Measurements from ENCODE around the gene CDH4. TPM values are rescaled to one million over a fixed set of nuclear protein-coding genes. Genes with fewer than 3 reads are reported as not detected.

Gene CDH4
- total and polyA plus RNA-seq, 9 of the 15 experiments (the other 6 are each of a cell fraction or from before 2014, with no cell fraction given), result 0.04 TPM; not detected in 8

DNA sequence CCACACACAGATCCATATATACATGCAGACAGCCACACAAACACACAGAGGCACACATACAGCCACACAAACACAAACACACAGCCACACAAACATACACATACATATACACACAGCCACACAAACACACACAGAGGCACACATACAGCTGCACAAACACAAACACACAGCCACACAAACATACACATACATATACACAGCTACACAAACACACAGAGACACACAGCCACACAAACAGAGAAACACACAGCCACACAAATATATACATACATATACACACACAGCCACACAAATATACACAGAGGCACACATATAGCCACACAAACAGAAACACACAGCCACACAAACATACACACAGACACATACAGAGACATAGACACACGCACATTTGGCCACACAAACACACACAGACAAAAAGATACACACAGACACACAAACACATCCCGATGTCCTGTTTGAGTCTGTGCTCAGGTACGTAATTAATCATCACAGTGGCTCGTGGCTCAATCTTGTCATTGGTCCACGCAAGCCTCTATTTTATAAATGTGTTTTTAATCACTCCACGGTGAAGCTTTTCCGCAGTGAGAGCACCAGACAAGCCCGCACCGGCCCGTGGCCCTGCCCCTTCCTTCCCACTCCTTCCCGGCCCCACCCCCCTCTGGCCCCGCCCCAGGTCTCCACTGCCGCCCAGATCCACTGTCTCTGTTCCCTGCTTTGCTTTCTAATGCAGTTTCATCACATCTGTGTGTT lies 135.3 kb downstream of the CDH4 start (continued):
- TF ChIP-seq ZNF518B (CRISPR knock-in tag; IDR thresholded peaks at IDR 0.05), result no peak
- no peak for TF ChIP-seq ATF1 (CRISPR knock-in tag; IDR thresholded peaks at IDR 0.05)
- no peak for TF ChIP-seq ATF1 (tag; IDR thresholded peaks at IDR 0.05)
- TF ChIP-seq, protein P1, sequence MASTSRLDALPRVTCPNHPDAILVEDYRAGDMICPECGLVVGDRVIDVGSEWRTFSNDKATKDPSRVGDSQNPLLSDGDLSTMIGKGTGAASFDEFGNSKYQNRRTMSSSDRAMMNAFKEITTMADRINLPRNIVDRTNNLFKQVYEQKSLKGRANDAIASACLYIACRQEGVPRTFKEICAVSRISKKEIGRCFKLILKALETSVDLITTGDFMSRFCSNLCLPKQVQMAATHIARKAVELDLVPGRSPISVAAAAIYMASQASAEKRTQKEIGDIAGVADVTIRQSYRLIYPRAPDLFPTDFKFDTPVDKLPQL (IDR thresholded peaks at IDR 0.05; ENCODE audit: extremely low read depth, insufficient read length), result no peak

DNA sequence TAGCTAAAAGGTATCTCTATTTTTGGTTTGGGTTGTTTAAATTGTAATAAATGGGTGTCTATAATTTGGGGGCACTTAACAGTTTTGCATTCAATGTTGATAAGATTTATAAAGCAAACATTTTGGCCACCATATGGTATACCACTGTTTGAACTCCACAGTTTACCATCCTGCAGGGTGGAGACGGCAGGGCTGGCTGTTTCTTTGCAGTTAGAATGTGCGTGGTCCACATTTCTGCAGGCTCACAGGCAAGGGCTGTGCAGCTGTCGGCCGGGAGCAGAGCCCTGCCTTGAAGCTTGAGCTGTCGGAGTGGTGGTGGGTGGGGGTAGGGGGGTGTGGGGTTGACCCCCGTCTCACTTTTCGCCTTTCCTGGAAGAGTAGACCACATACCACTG lies 135.9 kb downstream of the CDH4 start:
- no peak for FAIRE-seq
- no peak for TF ChIP-seq E4F1 (CRISPR knock-in tag; IDR thresholded peaks at IDR 0.05; ENCODE audit: borderline replicate concordance)
- TF ChIP-seq RNF2 (IDR thresholded peaks at IDR 0.05), result no peak
- no peak for TF ChIP-seq ATF4 (CRISPR knock-in tag; IDR thresholded peaks at IDR 0.05)
- TF ChIP-seq ETV6 (IDR thresholded peaks at IDR 0.05; ENCODE audit: borderline replicate concordance in 1 of 2, low read depth in 2 of 2, low read length in 1 of 2), result no peak
- no peak for TF ChIP-seq ETV6 (CRISPR knock-in tag; IDR thresholded peaks at IDR 0.05; ENCODE audit: borderline replicate concordance)
- TF ChIP-seq MLX (CRISPR knock-in tag; conservative IDR thresholded peaks at IDR 0.05), result no peak
- TF ChIP-seq RBM25 (IDR thresholded peaks at IDR 0.05; ENCODE audit: low read depth, low read length, severe bottlenecking), result no peak
- TF ChIP-seq ZNF408 (CRISPR knock-in tag; IDR thresholded peaks at IDR 0.05; ENCODE audit: low read depth), result no peak

More for the DNA sequence above, 135.9 kb downstream of the CDH4 start:
- H3K36me3 ChIP-seq (ENCODE audit: control insufficient read depth, insufficient read depth, low read length), result no peaks in the 10 kb centered on the region
- H3K79me2 ChIP-seq (ENCODE audit: control insufficient read depth, insufficient read depth, low read length), result no peaks in the 10 kb centered on the region
- peaks cover 0 to 21% of the 10 kb centered on the region in 2 experiments; a peak in 1 of 5 replicates for H3K27me3 ChIP-seq (ENCODE audit: control insufficient read depth in 2 of 2, insufficient read depth in 2 of 2, low read length in 2 of 2)
- no peak overlapping the region for H3K9ac ChIP-seq (ENCODE audit: insufficient read depth in 1 of 2, low read depth in 2 of 2, low read length in 2 of 2)
- ATAC-seq, result no peak
- no peaks in the 10 kb centered on the region for H3K9me1 ChIP-seq (ENCODE audit: control insufficient read depth, insufficient read depth, low read length)
- BruUV-seq (replicated peaks), result no TSS peak
- H3K4me2 ChIP-seq (ENCODE audit: insufficient read depth, low read length), result no peak overlapping the region
- H3K27ac ChIP-seq (ENCODE audit: extremely low read depth, low read depth, low read length), result no peak overlapping the region
- POLR2A ChIA-PET, result no interaction called here
- no peaks in the 10 kb centered on the region for H3K4me1 ChIP-seq (replicated peaks in 1 of 2; ENCODE audit: control insufficient read depth in 2 of 2, insufficient read depth in 2 of 2, low read length in 2 of 2)
- in situ Hi-C loops (cut with MboI) (no loop called here), intact Hi-C loops (cut with micrococcal nuclease) (no loop called here)
- 12% methylated on average over 7 of the region's 7 CpGs for WGBS (ENCODE audit: insufficient coverage, low coverage, missing lambda C conversion rate)
- no peaks in the 10 kb centered on the region for H3K9me3 ChIP-seq (replicated peaks; ENCODE audit: control insufficient read depth, insufficient read depth, low read depth, low read length)
- no peaks in the 10 kb centered on the region for H4K20me1 ChIP-seq (replicated peaks; ENCODE audit: control insufficient read depth, insufficient read depth, low read length)
- no peak overlapping the region for H2AFZ ChIP-seq (ENCODE audit: low read depth, low read length)
- no peak overlapping the region for H3K4me3 ChIP-seq
- CTCF ChIA-PET (ENCODE audit: low intra/inter-chr PET ratio), result no interaction called here
- DNase-seq (ENCODE audit: extremely low read depth in 1 of 4, low spot score in 3 of 4), result no peak
